ENCODE measurements around the gene TXN.
"Not testable (repeated sequence)": the region's sequence is repeated elsewhere in the genome, so short reads cannot be mapped to it uniquely, and the experiment has no call there.

Gene TXN

DNA sequence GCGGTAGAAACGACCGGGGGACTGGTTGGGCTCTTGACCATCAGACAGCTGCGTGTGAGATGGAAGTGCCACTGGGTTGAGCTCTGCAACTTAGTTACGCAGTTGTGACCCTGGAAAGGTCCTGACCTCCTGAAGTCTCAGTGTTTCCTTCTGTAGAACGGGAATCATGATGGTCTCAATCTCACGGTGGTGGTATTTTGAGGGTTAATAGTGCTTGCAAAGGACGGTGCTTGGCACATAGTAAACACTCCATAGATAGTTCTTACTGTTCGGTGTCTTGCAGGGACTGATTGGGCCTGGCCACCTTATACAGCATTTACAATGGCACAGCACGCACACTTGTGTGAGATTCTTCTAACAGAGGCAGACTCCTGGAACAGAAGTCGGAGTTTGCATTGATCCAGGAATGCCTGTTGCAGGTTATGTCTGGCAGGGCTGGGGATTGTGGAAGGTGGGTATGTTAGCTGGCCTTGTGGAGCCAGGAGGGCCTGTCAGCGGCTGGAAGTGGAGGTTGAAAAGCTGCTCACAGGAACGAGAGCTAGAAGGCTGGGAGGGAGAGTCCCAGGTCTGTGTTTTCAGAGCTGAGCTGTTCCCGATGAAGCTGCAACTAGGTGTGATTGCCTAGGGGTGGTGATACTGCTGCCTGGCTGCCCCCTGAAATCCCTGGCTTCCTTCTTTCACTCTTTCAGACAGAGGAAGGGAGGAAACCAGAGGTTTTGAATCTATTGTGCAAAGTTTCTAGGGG is 962 bp upstream of the TXN start:
- DNase-seq = no peak

DNA sequence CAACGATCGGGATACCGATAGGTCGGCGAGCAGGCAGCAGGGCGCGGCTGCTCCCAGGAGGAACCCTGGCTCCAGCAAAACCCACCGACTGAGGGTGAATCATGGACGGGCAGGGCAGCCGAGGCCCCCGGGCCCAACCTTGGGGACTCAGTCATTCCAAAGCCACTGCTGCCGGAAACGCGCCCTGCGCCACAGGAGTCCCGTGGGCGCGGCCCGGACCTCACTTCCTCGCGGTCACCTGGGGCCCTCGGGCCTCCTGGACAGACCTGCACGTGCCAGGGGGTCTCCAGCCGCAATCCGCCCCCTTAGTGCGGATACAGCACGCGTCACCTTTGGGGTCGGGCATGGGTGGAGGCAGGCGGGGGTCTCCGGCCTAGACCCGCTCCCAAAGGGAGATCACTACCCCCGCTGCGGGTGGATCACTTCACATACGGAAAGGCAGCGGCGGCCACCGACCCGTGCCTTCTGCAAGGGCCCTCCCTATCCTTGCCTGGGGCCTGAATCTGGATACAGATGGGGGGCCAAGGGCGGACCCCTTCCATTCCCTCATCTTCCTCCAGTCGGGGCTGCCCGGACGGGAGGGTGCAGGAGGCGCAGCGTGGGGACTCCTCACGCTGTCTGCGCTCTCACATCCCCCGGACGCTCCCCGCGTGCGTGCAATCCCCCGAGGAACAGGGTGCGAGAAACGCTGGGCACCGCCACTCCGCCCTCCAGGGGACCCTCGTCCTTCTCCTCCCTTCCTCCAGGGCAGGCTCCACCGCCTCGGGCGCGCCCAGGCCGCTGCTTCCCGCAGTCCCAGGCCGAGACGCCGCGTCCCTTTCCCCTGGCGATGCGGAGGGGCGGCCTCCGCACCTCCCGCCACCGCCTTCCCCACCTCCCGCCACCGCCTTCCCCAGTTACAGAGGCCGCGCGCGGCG is 586 bp downstream of the TXN start:
- no peak for DNase-seq

DNA sequence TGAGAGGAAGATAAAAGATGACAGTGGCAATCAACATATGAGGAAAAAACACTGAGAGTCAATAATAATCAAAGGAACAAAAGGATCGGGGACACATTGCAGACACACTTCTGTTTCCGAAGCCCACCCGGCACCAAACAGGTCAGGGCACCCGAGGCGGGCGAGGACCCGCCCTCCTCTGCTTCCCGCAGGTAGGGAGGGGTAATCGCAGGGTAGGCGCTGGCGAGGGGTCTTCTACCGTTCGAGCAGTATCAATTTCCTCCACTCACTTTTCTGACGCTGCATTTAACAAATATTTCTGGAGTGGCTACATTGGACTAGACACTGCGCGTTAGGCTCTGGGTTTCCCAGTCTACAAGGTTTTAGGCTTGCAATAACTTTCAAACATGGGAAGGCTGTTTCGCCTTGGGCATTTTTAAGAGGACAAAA is 1.3 kb downstream of the TXN start:
- no peak for DNase-seq

DNA sequence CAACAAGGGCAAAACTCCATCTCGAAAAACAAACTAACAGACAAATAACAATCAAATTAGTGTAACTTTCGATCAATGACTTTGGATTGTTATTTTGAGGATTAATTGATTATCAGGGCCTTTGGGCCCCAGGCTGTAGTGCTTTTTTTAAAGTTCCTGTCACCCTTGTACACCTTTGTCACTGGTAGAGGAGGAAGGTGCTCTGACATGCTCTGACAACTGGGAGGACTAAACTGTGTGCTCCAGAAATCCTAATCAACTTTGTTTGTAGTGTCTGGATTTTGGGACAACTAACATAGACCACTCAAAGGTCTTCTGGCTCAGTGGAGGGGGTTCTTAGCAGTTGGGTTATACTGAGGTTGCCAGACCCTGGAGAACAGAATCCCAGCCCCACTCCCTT is 1.8 kb downstream of the TXN start:
- DNase-seq = no peak

DNA sequence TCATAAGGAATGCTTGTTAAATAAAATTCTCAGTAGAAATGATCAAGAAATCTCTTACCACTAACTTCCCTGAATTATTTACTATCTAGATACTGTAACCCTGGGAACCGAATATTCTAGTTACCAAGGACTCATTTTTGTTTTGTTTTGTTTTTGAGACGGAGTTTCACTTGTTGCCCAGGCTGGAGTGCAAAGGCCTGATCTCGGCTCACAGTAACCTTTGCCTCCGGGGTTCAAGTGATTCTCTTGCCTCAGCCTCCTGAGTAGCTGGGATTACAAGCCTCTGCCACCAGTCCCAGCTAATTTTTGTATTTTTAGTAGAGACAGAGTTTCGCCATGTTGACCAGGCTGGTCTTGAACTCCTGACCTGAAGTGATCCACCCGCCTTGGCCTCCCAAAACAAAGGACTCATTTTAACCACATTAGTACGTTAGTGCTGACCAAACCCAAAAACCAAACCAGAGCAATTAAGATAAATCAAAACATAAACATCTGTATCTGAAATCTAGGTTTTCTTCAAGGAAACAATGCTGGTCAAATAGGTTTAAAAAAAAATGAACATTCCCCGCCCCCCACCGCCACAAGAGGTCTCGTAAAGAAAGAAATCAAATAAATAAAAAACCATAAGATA is 3.7 kb downstream of the TXN start:
- DNase-seq = no peak

DNA sequence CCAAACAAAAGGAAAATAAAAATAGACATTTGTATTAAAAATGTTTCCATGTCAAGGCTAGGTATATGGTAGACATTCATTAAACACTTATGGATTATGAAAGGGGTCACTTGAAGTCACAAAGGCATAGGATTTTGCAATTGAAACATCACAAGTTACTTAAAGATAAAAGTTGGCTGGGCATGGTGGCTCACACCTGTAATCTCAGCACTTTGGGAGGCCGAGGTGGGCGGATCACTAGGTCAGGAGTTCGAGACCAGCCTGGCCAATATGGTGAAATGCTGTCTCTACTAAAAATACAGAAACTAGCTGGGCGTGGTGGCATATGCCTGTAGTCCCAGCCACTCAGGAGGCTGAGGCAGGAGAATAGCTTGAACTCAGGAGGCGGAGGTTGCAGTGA is 4.5 kb downstream of the TXN start:
- DNase-seq = not testable (repeated sequence)

DNA sequence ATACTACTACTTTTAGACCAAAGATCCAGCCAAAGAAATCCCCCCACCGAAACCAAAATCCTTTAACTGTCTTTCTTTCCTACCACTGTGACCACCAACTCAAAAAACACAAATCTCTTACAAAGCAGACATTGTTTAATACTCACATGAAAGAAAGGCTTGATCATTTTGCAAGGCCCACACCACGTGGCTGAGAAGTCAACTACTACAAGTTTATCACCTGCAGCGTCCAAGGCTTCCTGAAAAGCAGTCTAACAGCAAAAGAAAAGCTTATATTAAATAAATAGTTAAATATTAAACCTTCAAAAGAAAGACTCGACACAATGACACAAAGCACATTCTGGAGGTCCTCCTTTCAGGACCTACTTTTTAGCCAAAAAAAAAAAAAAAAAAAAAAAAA is 5.1 kb downstream of the TXN start:
- no peak for DNase-seq

DNA sequence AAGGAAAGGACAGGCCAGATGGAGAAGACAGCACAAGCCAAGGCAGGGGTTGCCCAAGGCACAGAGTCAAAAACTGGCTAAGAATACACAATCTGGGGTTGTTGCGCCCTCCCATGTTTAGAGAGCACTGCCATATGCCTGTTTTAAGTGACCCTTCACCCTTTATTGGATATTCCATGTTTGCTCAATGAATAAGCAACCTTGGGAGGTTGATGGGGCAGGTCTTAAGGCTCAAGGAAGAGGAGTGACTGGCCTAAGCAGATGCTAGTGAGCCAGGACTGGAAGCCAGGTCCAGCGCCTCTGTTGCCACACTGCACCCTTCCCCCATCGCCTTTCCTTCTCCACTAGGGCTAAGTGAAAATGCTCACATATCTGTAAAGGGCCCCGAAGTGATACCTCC is 6.7 kb downstream of the TXN start:
- no peak for DNase-seq

DNA sequence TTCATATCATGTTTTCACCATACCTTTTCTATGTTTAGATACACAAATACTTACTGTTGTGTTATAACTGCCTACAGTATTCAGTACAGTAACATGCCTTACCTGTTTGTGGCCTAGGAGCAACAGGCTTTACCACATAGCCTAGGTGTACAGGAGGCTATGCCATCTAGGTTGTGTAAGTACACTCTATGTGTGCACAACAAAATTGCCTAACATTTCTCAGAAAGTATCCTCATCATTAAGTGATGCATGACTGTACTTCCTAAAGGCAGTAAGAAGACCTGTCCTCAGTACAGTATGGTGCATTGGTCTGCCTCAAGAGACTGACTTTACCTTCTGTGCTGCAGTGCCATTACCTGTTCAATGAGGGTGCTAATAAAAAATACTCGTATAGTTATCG is 7.9 kb downstream of the TXN start:
- no peak for DNase-seq

DNA sequence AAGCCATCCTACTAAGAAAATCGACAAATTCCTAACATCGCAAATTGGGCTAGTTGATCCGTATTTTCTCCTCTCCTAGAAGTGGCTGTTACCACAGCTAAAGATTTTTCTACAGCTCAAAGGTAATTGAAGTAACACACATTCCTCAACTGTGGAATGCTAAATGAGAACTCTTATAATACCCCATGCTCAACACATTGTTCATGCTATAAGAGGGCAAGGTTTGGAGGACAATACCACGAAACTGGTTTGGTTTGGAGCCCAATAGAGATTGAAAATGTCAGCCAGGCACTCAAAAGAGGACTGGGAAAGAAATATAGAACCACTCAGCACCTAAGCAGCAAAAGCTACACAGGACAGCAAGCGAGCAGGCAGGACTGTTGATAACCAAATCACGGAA is 10.1 kb downstream of the TXN start:
- no peak for DNase-seq

DNA sequence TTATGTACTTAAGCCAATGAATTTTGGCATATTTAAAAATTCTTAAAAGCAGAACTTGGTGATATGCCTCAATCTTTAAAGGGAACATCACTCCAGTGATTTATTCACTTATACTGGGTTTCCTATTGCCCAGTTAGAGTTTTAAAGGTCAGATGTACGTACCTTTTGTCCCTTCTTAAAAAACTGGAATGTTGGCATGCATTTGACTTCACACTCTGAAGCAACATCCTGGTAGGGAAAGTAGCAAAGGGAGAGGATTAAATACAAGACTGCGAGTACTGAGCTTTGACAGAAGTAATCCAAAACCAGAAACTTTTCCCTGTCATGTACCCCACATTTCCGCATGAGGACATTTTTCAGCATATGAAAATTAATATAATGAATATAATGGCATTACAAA is 11.7 kb downstream of the TXN start:
- DNase-seq = no peak

DNA sequence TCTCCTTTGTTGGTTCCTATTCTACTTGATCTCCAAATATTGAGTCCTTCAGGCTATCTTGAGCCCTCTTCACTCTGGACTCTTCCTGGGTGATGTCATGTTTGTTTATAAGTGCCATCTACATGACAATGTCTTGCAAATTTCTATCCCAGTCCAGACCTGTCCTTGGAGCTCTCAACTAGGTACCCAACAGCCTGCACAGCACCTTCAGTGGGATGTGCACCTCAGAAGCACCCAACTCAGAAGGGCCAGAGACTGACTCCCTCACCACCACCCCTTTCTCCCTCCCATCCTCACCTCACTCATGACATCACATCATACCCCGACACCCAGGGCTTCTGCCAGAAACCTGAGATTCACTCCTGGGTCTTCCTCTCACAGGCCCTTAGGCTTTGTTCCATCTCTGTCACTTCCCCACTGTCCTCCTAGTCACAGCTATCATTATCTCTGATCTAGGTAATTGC is 14.4 kb downstream of the TXN start:
- no peak for DNase-seq

DNA sequence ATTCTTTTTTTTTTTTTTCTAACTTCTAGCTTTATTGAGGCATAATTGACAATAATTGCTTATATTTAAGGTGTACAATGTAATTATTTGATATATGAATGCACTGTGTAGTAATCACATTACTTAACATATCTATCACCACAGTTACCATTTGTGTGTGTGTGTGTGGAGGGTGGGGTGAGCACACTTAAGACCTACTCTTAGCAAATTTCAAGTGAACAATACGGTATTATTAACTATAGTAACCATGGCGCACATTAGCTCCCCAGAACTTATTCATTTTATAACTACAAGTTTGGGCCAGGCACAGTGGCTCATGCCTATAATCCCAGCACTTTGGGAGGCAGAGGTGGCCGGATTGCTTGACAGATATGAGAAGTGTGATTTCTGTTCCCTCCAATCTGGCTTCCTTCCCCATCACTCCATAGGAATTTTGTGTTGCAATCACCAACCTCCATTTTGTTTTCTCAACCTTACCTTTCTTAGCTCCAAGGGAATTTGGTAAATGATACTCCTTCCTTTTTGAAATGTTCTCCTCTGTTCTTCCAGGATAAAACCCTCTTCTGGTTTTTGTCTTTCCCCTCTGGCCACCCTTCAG is 14.9 kb downstream of the TXN start:
- no peak for DNase-seq

DNA sequence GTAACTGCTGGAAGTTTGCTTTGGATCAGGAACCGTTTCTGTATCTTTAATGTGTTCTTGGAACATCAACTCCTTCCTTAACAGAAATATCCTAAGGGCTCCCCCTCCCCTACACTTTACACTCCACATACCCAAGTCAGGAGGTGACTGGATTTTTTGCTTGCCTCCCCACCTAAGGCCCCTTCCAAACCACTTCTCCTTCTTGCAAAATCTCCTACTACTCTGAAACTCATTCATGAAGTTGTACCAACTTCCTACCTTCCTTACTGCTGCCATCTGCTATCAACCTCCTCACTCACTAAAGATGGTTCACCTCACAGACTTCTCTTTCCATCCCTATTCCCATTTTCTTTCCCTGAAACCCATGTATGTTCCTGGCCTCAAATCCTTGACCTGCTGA is 16.1 kb downstream of the TXN start:
- DNase-seq = no peak

DNA sequence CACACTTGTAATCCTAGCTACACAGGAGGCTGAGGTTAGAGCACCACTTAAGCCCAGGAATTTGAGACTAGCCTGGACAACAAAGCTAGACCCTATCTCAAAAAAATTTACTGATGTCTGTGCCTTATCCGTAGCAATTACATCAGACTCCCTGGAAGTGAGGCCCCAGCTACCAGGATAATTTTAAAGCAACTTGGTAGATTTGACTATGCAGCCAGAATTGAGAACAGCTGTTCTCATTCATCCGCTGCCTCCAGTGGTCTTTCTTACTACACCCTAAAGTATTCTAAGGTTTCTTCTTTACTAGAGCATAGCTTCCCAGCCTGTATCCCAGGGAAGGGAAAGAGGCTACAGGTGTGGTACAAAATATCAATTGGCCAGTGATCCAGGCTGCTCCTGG is 28.0 kb downstream of the TXN start:
- no peak for DNase-seq

DNA sequence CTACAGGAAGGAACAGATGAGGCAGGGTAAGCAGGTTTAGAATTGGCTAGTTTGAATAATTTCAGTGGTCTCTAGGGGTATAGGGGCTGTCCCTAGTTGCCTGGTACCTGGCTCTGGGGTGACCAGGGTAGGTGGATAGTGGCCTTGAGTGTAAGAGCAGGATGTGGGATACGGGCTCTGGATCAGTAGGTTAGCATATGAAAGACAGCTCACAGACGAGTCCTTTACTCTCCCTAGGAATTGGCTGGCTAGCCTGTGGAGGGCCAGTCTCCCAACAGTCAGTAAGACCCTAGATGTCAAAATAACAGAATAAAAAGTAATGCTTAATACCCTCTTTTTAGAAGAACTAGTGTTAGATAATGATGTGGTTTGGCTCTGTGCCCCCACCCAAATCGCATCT is 31.7 kb downstream of the TXN start:
- DNase-seq = no peak

DNA sequence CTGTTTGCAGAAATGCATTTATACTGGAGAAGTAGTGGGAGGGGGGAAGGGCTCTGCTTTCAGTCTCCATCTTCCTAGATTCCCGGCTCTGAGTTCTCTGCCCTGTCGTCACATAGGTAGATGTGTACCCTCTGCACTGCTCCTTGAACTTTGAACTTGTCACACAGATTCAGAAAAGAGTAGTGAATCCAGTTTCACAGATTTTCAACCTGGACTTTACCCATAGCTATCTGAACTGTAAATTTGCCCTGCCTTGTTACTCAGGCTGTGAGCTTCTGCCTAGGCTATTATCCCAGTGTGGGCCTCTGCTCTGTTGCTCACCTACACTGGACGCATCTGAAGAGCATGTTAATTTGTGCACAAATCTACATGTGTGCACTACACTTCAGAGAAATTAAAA is 35.5 kb downstream of the TXN start:
- no peak for DNase-seq

DNA sequence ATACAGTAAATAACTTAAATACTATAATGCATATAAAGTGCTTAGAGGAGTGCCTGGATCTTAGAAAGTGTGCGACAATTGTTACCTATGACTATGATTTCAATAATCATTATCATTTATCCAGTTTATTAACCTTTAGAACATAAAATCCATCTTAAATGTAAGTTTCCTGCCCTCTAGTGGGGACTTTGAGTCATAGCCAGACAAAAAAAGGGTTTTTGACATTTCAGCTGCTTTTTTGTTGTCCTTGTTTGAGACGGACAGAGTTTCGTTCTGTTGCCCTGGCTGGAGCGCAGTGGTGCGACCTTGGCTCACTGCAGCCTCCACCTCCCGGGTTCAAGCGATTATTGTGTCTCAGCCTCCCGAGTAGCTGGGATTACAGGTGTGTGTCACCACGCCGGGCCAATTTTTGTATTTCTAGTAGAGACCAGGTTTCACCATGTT is 38.6 kb downstream of the TXN start:
- DNase-seq = no peak

DNA sequence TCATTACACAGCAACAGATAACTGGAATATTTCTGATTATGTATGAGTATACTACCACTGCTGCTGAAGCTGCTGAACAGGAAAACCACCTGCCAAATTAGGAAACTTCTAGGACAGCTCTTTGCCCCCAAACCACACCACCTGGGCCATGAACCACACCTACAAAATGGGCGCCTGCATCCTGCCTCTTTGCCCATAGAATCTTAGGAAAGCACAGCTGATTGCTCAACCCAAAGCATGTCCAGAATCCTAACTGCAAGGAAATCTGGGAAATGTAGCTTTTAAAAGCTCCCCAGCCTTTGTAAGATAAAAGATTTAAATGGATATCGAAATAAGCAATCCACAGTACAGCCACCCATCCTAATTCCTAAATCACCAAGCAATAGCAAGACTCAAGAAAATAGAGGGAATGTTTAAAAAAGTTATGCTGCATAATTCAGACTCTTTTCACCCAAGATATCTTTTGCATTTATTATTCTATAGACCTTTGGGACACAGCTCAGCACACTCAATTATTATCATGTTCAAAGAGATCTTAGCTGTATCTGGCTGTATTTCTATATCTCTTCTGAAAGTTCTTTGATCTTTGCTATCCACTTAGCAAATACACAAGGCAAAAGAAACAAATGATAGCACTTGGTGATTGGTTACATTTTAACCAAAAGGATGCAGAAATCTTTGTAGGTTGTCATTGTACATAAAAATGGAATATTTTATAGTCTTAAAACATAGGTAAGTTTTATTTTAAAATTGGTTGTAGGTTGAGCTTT is 41.5 kb downstream of the TXN start:
- DNase-seq = no peak

DNA sequence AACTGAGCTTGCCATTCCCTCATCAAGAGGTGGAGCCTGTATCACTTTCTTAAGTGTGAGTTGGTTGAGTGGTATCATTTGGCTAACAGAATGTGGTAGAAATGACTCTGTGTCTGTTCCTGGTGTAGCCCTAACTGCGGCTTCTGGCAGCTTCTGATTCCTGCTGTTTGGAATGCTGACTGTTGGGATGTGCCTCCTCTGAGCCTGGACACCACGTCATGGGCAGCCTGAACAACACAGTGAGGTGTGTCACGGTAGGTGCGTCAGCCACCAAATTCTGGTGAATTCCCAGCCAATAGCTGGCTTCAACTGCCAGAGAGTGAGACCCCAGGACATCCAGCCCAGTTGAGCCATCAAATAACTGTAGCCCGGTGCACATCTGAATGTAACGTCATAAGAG is 42.2 kb downstream of the TXN start:
- no peak for DNase-seq

DNA sequence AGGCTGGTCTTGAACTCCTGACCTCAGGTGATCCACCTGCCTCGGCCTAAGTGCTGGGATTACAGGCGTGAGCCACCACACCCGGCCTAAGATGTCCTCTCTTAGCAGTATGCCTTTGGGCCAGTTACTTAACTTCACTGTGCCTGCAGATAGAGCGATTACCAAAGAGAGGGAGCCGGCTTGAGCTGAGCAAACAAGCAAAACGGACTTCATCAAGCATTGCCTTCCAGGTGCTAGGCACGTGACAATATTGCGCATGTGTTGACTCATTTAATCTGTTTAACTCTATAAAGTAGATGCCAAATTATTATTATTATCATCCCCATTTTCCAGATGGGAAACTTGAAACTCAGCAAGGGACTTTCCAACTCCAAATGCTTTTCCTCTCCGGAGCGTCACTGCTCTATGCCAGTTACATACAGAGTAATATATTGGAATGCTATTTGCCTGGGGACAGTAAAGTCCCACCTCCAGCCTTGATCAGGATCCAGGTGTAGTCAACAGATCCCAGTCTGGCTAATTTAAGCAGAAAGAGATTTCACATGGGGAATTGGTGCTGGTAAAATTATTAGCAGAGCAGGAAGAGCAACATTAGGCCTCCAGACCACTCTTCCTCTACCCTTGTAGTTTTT is 42.8 kb downstream of the TXN start:
- no peak for DNase-seq

DNA sequence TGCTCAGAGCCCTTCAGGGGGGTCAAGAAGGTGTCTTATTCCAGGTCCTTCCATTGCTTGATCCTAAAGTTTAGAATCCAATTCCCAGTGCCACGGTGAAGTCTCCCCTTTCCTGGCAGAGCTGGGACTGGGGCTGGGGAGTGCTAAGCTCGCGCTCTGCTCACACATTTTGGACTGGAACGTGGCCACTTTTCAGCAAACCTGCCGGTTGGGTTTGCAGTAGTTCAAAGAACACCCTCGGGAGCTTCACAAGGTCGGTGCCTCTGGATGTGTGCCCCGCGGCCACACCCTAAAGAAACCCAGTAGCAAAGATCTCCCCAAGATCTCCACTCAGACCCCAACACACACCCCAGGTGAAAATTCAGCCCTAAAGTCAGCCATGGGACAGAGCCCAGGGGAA is 48.3 kb downstream of the TXN start, which contains the start of gene C9orf152:
Gene C9orf152, minus strand, starts transcription at position 129 of the 400 bp plus-strand sequence. CDS start 580 bp downstream, outside the sequence.
- no peak for DNase-seq

All from GDM1 (cell line).